NCI-H2196 (cell line): ENCODE results near the gene TMEM134.
A peak's percentile ranks its signal among the peaks of the same experiment; 100 is the strongest.
"Not testable (repeated sequence)": the region's sequence is repeated elsewhere in the genome, so short reads cannot be mapped to it uniquely, and the experiment has no call there.

Source experiments
- DNase-seq: peaks from one replicate; lab custom pipeline; 2025; ENCODE audit not compliant: unreplicated experiment; lab: John Stamatoyannopoulos, UW

Gene TMEM134

DNA sequence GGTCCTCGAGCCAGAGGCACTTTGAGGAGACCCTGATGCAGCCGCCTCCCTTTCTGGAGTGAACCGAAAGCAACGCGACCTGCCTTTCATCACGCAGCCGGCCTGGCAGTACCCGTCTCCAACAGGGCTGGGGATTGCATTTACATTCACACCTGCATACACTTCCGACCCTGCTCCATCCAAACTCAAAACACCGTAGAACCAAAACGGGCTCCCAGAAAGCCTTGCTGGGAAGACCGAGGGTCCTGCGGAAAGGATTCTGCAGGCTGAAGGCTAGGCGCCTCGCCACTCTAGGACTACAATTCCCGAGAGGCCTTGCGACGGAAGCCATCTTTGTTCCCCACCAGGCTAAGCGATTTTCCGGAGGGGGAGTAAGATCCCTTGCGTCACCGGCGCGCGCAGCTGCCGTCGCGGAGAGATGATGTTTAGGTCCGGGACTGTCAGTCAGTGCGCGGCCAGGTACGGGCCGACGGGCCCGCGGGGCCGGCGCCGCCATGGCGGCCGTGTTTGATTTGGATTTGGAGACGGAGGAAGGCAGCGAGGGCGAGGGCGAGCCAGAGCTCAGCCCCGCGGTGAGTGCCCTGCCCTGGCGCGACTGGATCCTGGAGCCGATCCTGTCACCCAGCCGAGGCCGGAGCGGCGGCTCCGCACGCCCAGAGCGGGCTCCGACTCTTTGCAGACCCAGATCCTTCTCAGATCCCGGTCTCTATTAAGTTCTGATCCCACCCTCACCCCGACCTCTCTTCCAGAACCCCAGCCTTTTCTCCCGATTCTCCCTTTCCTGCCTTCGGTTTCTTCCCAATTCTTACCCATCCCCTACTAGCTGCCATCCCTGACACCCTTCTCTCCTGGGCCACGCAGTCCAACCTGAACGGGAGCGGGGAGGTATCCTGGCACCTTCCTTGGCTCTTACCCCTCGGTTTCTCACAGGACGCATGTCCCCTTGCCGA, 40.7 kb downstream of the TMEM134 start, which contains the start of gene RPS6KB2:
Gene RPS6KB2 (plus strand): TSS at position 443 of the 950 bp plus-strand sequence. CDS start 52 bp downstream, at position 495.
- DNase-seq = peak; percentile 96

DNA sequence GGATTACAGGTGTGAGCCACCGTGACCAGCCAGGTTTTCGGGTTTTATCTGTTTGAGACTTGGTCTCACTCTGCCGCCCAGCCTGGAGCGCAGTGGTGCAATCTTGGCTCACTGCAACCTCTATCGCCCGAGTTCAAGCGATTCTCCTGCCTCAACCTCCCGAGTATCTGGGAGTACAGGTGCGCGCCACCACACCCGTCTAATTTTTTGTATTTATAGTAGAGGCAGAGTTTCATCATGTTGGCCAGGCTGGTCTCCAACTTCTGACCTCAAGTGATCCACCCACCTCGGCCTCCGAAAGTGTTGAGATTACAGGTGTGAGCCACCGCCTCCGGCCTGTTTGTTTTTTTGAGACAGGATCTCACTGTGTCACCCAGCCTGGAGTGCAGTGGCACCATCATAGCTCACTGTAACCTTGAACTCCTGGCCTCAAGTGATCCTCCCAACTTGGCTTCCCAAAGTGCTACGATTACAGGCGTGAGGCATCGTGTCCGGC, 41.6 kb downstream of the TMEM134 start:
- DNase-seq = not testable (repeated sequence)

DNA sequence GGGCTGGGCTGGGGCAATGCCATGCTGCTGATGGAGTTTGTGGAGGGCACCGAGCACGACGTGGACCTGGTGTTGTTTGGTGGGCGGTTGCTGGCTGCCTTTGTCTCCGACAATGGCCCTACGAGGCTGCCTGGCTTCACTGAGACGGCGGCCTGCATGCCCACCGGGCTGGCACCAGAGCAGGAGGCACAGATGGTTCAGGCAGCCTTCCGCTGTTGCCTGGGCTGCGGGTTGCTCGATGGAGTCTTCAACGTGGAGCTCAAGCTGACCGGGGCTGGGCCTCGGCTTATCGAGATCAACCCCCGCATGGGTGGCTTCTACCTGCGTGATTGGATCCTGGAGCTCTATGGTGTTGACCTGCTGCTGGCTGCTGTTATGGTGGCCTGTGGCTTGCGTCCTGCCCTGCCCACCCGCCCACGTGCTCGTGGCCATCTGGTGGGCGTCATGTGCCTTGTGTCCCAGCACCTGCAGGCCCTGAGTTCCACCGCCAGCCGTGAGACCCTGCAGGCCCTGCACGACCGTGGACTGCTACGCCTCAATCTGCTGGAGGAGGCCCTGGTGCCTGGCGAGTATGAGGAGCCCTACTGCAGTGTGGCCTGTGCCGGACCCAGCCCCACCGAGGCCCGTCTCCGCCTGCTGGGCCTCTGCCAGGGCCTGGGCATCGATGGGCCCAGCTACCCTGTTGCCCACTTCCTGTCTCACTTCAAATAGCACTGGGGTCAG, 45.0 kb downstream of the TMEM134 start:
- no peak for DNase-seq

DNA sequence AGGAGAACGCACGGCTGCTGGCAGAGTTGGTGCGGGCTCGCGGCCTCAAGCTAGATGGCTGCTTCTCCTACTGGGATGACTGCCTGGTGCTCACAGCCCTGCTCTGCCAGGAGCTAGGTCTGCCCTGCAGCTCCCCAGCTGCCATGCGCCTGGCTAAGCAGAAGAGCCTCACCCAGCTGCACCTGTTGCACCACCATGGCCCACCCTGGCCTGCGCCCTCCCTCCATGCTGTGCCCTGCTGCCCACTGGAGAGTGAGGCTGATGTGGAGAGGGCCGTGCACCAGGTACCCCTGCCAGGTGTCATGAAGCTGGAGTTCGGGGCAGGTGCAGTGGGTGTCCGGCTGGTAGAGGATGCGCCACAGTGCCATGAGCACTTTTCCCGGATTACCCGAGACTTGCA, 45.6 kb downstream of the TMEM134 start:
- no peak for DNase-seq

DNA sequence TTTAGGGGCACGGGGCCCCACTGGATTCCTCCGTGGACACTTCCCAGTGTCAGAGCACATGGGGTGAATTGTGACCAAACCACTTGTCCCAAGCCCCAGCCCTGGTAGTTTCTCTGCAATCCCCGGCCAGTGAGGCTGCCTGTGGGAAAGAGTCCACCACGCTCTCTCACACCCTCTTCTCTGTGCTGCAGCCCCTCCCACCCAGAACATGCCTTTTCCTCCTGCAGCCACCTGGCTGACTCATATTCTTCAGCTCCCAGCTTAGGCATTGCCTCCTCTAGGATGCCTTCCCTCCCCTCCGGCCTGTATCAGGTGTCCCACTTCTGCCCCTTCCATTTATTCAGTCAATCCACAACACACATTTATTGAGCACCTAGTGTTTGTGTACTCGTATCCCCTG, 46.2 kb downstream of the TMEM134 start:
- DNase-seq = no peak

DNA sequence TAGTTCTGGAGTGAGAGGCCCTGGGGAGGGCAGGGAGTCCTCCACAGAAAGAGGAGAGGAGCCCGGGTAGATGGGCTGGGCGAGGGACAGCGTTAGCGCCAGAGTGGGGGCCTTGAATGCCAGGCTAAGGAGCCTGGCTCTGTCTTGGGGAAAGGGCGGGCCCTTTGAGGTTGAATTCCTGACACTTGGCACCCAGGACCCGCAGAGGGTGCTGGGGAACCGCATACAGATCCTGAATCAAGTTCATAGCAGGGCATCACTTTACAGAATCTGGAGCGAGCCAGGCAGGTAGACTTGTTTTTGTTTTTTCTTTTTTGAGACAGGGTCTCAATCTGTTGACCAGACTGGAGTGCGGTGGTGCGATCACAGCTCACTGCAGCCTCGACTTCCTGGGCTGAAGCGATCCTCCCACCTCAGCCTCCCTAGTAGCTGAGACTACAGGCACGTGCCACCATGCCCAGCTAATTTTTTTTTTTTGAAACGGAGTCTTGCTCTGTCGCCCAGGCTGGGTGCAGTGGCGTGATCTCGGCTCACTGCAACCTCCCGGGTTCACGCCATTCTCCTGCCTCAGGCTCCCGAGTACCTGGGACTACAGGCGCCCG, 47.5 kb downstream of the TMEM134 start:
- DNase-seq = no peak

DNA sequence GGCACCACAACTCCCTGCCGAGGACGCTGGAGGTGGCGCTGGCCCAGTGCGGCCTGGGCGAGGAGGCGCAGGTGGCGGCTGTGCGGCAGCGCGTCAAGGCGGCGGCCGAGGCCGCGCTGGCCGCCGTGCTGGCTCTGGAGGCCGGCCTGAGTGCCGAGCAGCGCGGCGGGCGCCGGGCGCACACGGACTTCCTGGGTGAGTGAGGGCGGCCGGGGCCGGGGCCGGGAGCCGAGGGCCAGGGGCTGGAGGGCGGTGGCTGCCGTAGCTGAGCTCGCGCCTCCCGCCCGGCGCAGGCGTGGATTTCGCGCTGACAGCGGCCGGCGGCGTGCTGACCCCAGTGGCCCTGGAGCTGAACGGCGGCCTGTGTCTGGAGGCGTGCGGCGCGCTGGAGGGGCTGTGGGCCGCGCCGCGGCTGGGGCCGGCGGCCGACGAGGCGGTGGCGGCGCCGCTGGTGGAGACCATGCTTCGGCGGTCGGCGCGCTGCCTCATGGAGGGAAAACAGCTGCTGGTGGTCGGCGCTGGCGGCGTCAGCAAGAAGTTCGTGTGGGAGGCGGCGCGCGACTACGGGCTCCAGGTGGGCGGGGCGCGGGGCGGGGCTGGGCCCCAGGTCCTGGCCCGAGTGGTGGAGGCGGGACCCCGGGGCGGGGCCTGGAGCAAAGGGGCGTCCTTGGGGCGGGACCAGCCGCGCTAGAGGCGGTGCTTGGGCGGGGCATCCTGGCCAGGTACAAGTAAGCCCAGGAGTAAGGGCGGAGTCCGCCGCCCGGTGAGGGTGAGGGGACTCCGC, 48.2 kb downstream of the TMEM134 start:
- peak; percentile 92 for DNase-seq

DNA sequence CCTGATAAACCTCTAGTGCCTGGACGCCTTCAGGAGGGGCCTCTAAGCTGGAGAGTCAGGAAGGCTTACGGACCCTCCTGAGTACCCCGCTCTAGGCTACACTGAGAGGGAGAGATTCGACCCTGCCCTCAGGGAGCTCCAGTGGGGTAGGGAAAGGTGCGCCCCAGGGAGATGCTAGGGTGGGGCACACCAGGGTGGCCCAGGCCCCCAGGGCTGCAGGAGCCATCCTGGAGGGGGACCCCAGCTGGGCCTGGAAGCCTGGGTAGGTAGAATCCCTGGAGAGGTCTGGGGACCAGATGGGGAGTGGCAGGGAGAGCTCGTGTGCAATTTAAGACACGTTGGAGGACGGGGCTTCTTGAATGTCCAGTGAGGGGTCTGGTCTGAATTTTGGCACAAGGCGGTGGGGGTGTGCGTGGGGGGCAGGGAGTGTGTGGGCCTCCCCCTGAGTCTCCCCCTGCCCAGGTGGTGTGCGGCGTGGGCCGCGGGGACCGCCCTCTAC, 48.9 kb downstream of the TMEM134 start:
- no peak for DNase-seq

DNA sequence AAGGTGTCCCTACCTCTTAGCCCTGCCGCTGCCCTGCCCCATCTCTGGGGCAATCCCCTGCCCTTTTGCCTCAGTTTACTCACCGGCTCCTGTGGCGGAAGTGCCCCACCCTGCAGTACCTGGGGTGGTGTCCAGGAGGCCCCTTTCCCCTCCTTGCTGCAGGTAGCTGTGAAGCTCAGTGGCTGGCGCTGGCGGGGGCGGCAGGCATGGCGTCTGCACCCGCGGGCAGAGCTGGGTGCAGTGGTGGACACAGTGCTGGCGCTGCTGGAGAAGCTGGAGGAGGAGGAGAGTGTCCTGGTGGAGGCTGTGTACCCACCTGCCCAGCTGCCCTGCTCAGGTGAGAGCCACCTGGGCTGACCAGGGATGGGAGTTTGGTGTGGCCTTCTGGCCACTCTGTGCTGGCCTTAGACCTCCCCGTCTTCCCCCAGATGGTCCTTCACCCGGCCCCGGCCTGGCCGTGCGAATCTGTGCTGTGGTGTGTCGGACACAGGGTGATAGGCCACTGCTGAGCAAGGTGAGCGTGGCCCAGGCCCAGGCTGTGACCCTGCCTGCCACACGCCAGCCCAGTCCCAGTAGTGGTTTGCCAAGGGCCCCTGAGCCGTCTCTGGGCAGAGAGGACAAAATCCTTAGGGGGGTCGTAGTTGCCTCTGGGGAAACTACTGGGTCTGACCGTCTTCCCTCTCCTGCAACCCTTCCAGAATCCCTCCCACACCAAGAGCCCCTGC, 49.6 kb downstream of the TMEM134 start:
- DNase-seq = no peak

DNA sequence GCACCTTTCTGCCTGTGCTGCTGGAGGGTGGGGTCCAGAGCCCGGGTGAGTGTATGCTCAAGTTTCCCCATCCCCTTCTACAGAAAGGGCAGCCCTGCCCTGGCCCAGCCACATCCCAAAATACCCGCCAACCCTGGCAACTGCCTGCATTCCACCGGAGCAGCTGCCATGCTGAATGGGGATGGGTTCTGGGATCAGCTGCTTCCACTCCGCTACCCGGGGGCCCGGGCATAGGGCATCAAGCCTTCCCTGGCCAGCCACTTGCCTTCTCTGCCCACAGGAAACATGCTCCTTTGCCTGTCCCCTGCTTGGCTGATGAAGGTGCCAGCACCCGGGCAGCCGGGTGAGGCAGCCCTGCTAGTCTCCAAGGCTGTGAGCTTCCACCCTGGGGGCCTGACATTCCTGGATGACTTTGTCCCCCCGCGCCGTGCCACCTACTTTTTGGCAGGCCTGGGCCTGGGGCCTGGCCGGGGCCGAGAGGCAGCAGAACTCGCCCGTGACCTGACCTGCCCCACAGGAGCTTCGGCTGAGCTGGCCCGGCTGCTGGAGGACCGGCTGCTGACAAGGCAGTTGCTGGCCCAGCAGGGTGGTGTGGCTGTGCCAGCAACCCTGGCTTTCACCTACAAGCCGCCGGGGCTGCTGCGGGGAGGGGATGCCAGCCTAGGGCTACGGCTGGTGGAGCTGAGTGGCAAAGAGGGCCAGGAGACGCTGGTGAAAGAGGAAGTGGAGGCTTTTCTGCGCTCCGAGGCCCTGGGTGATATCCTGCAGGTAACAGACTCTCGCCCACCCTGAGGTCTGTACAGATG, 50.4 kb downstream of the TMEM134 start:
- no peak for DNase-seq

DNA sequence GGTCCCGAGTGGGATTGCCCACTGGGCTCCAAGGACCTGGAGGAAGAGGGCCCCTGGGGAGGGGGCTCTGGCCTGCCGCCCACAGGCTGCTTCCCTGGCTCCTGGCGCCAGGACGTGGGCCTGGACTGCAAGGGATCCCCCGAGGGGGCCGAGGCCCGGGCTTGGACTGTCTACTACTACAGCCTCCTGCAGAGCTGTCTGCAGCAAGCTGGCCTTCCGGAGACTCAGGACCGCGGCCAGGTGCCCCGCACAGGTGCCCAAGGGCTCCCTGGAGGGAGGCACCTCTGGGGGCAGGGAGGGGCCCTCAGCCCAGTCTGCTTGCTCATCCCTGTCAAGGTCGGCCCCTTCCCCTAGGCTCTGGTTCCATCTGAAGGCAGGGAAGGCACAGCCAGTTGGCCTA, 51.6 kb downstream of the TMEM134 start:
- no peak for DNase-seq

DNA sequence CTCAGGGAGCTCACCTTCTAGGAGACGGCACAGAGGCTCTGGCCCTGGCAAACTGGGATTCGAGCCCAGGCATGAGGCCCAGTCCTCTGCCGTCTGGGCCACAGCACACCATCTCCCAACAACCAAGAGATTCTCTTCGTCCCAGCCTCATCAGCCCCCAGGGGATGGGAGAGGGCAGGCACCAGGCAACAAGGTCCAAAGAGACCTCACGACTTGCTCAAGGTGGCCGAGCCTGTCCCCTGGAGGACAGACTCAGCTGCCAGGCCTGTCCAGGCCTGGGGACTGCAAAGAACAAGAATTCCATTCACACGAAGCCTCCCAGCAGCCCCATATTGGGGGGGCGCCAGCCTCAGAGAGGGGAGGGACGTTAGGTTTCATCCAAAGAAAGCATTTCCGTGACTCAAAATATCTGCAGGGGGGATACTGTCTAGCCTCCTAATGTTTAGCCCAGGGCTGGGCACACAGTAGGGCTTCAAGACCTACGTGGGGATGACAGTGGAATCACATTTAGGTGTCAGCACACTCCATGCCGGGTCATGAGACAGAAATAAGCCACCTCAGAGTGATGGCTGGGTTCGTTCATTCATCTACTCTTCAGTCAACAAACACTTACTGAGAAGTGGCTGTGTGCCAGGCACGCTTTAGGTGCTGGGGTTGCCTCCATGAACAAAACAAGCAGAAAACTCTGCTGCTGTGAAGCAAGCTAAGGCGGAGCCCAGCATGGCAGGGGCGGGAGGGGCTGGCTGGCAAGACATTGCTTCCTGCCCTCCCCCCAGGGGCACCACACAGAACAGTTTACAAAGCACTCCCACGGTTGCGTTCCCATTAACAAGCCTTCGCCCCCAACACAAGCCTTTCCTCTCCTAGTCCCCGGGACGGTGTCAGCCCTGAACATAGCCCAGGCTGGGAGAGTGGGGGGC, 52.4 kb downstream of the TMEM134 start:
- DNase-seq = peak; percentile 75

DNA sequence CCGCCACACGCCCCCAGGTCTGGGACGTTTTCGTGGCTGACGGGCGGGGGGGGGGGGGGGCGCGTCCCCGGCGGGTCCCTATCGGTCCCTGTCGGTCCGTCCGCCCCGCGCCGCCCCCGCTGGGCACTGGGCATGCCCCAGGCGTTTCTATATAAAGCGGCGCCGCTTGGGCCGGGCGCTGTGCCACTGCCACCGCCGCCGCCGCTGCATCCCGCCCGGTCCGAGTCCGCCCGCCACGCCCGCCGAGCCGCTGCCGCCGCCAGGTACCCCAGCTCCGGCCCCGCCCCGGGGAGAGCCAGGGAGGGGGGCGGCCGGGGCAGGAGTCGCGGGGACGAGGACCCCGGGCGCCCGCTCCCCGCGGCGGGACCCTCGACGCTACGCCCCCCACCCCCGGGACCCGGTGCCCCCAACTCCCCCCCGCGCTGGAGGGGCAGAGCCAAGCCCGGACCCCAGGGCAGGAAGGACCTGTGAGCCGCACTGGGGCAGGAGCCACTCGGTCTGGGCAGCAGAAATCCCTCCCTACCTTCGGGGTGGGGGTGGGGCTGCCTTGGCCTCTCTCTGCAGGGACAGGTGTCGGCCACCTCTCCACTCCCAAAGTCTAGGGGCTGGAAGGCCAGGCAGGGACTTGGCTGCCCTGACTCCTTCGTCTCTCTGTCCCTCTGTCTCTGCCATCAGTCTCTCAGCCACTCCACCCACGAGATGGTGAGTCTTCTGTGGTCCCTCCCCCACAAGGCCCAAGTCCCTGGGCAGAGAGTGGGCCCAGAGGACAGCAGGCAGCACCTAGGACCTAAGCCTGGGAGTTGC, 53.3 kb downstream of the TMEM134 start, which contains the start of gene CARNS1:
Gene CARNS1 (plus strand): TSS at position 178 of the 804 bp plus-strand sequence. CDS start 522 bp downstream, at position 700.
- DNase-seq = no peak

DNA sequence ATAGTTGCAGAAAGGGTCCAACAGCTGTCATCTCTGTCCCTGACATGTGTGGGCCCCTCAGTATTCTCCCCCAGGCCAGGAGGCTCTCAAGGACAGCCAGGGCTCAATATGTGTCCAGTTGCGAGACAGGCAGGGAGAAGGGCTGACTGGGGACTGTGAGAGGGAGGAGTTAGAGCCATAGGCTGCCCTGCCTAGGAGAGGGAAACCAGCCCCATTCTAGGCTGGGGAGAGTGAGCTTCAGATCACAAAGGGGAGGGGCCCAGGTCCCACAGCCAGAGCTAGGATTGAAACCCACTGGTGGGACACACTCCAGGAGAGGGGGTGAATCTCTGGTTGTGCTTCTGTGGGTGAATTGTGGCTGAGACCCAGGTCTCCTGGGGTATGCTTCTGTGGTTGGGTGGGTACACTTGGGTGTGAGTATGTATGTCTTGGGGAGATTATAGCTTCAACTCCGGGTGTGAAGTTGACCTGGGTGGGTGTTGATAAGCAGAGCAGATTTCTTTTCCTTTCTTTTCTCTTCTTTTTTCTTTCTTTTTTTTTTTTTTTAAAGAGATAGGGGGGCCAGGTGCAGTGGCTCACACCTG, 55.7 kb downstream of the TMEM134 start:
- no peak for DNase-seq

DNA sequence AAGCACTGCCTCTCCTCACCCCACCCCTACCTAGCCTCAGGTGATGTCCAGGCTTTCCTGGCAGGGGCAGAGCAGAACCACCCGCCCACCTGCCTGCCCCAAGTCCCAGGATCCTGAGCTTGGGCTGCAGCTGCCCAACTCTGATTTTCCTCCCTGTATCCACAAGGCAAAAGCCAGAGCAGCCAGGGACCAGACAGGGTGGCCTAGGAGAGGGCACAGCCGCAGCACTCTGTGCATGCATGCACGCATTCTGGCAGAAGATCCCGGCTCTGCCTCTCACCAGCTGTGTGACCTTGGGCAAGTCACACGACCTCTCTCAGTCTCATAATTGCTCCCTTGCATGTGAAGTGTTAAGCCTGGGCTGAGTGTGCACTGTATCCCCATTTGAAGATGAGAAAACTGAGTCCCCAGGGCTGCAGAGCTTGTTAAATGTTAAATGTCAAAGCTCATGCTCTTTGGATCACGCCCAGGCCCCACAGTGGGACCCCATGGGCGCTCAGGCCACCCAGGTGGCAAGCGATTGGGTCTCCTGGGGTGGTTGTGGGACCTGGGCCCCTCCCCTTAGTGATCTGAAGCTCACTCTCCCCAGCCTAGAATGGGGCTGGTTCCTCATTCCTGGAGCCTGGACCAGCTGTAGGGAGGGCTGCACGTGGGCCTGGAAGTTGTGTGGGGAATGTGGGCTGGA, 56.4 kb downstream of the TMEM134 start:
- no peak for DNase-seq

DNA sequence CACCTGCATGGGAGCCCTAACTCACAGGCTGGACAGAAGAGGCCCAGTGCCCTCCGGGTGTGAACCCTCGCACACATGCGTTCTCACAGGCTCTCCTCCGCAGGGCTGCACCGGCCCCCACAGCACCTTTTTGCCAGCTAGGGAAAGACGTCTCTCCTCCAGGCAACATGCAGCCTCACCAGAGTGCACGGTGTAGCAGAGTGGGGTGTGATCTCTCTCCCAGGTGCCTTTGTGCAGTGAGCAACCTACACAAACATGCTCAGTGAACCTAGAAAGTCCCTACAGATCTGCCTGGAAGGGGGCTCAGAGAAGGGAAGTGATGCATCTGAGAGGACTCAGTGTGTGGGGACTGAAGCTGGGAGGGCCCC, 57.3 kb downstream of the TMEM134 start:
- DNase-seq = no peak
